Esophagus squamous epithelium (tissue), 5 donors: ENCODE measurements around the gene PRSS56. TPM values are rescaled to one million over a fixed set of nuclear protein-coding genes. Genes with fewer than 3 reads are reported as not detected.

ENCODE experiments used
- DNase-seq: peaks from one replicate; lab custom pipeline; 2025; lab: John Stamatoyannopoulos, UW
- H3K27ac ChIP-seq, 4 donors: fragments of 200-600 bp; sonication (generic); one replicate each; pipeline ENCODE4 v1.5.1; 2016 to 2019; ENCODE audit warnings: mild to moderate bottlenecking in 1 of 4
- H3K27me3 ChIP-seq, 4 donors: fragments of 200-600 bp; sonication (generic); 1 replicate in 3 of 4; 2 replicates in 1 of 4; pipeline versions ENCODE4 v1.5.1 to v1.6.0; 2017 to 2021; ENCODE audit warnings: antibody characterized with exemption in 1 of 4
- H3K36me3 ChIP-seq, 3 donors: fragments of 200-600 bp; sonication (generic); one replicate each; pipeline ENCODE4 v1.5.1; 2016 to 2019
- H3K4me1 ChIP-seq, 3 donors: fragments of 200-600 bp; sonication (generic); one replicate each; pipeline ENCODE4 v1.5.1; 2017 to 2019
- H3K4me3 ChIP-seq, 4 donors: fragments of 200-600 bp; sonication (generic); 1 replicate in 3 of 4; 2 replicates in 1 of 4; pipeline ENCODE4 v1.5.1; 2016 to 2019; ENCODE audit warnings: mild to moderate bottlenecking in 2 of 4, moderate library complexity in 1 of 4
- H3K9me3 ChIP-seq, 3 donors: fragments of 200-600 bp; sonication (generic); one replicate each; pipeline ENCODE4 v1.5.1; 2016 to 2019
- POLR2A ChIP-seq, 4 donors: fragments of 450-650 bp; IDR thresholded peaks; one replicate each; pipeline ENCODE4 v1.6.1; 2017; ENCODE audit warnings: antibody characterized with exemption in 4 of 4, mild to moderate bottlenecking in 4 of 4, moderate library complexity in 3 of 4
- WGBS, 2 donors: methylation state at CpG; one replicate each; pipeline ENCODE4 v1.1.5; 2018; 5-methylcytosine and 5-hydroxymethylcytosine counted together
- intact Hi-C: fragments of 100-400 bp; cut with DNase I; formaldehyde crosslinking; loops from one replicate; pipeline ENCODE4 v1.15.0; 2022
- total RNA-seq, 4 donors: library from RNA; depleted of rRNA; stranded (reverse); fragments of >200 nt; gene quantifications; one replicate each; pipeline ENCODE4 v1.1.0, GENCODE V29; 2016
- TF ChIP-seq, protein P1 (sequence below), 6 experiments: fragments of 450-650 bp in 4 of 6; fragments of 200-600 bp in 2 of 6; sonication (generic) in 2 of 6; IDR thresholded peaks; one replicate each; pipeline ENCODE4 v1.5.1; 2016 to 2019; ENCODE audit warnings: antibody characterized with exemption in 6 of 6, mild to moderate bottlenecking in 4 of 6, moderate library complexity in 4 of 6
- donor health status: DM: yes; HTN: yes; CAD: no.

PRSS56 gene
- total RNA-seq, 4 donors from 2014 or later, result not detected

DNA sequence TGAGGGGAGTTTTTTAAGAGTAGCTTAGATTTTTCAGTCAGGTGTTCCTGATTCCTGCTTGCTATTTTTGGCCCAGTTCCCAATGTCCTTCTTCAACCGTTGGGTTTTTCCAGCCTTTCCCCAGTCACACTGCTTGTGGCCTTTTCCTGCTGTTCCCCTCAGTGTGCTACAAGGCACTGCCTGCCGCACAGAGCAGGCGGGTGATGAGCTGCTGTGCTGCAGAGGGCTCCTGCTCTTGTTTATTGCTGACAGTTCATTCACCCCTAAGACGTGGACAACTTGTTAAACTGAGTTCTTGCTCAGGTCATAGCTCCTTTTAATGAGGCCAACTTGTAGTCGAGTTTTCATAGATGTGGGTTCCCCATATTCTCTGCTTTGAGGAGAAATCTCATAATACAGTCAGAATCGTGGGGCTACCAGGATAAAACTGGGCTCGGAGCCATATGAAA lies 50.9 kb downstream of the PRSS56 start:
- DNase-seq, result no peak
- H3K9me3 ChIP-seq, result no peaks in the 10 kb centered on the region
- 80 to 81% methylated on average over 7 of the region's 7 CpGs for WGBS, 2 donors
- intact Hi-C loops, result no loop called here
- no peak for TF ChIP-seq POLR2A (IDR thresholded peaks at IDR 0.05)
- TF ChIP-seq, protein P1, sequence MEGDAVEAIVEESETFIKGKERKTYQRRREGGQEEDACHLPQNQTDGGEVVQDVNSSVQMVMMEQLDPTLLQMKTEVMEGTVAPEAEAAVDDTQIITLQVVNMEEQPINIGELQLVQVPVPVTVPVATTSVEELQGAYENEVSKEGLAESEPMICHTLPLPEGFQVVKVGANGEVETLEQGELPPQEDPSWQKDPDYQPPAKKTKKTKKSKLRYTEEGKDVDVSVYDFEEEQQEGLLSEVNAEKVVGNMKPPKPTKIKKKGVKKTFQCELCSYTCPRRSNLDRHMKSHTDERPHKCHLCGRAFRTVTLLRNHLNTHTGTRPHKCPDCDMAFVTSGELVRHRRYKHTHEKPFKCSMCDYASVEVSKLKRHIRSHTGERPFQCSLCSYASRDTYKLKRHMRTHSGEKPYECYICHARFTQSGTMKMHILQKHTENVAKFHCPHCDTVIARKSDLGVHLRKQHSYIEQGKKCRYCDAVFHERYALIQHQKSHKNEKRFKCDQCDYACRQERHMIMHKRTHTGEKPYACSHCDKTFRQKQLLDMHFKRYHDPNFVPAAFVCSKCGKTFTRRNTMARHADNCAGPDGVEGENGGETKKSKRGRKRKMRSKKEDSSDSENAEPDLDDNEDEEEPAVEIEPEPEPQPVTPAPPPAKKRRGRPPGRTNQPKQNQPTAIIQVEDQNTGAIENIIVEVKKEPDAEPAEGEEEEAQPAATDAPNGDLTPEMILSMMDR (IDR thresholded peaks at IDR 0.05), result no peak
- H3K27me3 ChIP-seq, result no peaks in the 10 kb centered on the region
- H3K4me1 ChIP-seq, result peaks cover 0 to 18% (median 3%) of the 10 kb centered on the region in 3 donors
- H3K4me3 ChIP-seq, result no peak overlapping the region
- H3K27ac ChIP-seq, result no peak overlapping the region
- peaks cover 18 to 100% (median 33%) of the 10 kb centered on the region in 3 donors for H3K36me3 ChIP-seq

DNA sequence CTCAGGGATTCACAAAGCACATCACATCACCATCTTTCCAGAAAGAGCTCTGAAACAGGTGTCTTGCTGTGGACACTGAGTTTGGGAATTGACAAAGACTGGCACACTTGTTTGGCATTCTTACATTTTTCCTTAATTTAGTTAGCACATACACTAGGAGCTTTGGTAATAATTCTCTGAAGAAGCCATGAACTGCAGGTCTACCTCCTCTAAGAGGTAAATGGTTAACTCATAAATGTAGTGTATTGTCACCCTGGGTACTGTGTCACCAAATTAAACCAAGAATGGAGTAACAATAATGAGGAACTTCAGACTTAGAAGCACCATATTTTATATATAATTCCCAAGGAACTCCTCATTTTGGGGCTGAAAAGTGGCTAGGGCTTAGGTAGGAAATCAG lies 52.9 kb downstream of the PRSS56 start:
- DNase-seq, result no peak
- peaks cover 11 to 99% (median 23%) of the 10 kb centered on the region in 3 donors for H3K36me3 ChIP-seq

DNA sequence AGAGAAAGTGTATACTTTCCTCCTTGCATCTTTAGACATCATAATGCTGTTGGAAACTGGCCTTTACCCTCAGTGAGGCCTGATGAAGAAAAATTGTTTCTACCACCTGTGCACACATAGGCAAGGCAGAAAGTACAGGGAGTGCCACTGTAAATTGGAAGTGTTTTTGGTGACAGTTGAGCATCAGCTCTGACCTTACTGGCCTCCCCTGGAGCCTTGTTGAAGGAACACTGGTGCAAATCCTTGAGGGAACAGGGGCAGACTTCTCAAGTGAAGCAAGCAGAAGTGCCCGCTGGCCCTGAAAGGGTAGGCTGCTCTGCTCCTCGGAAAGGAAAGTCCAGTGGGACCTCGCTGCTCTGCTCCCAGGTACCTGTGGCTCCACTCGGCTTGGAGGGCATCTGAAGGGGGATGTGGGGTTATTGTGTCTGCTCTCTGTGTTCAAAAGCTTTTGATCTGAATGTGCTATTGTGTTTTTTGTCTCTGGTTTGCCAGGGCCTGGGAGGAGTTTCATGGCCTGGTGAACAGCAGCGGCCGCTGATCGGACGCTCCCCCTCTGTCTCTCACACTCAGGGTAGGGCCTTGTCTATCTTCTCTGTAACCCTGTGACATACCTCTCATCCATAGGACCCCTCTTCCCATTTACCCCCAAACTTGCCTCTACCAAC lies 53.7 kb downstream of the PRSS56 start:
- Histone ChIP-seq H3K9me3 (no peaks in the 10 kb centered on the region), H3K36me3 (peaks cover 4 to 99% (median 15%) of the 10 kb centered on the region in 3 donors), H3K27me3 (no peaks in the 10 kb centered on the region), H3K4me3 (no peak overlapping the region), H3K4me1 (no peaks in the 10 kb centered on the region), H3K27ac (no peak overlapping the region)
- DNase-seq, result no peak
- intact Hi-C loops, result no loop called here
- WGBS, 2 donors, result 86 to 93% methylated on average over 8 of the region's 8 CpGs
- TF ChIP-seq POLR2A (IDR thresholded peaks at IDR 0.05), result no peak
- TF ChIP-seq, protein P1 (IDR thresholded peaks at IDR 0.05), result no peak

More for the DNA sequence above, 52.9 kb downstream of the PRSS56 start:
- H3K9me3 ChIP-seq, result no peaks in the 10 kb centered on the region
- H3K4me1 ChIP-seq, result peaks cover 0 to 6% (median 3%) of the 10 kb centered on the region in 3 donors
- TF ChIP-seq, protein P1 (IDR thresholded peaks at IDR 0.05), result no peak
- TF ChIP-seq POLR2A (IDR thresholded peaks at IDR 0.05), result no peak
- no peaks in the 10 kb centered on the region for H3K27me3 ChIP-seq
- intact Hi-C loops, result no loop called here
- no peak overlapping the region for H3K4me3 ChIP-seq
- no peak overlapping the region for H3K27ac ChIP-seq

DNA sequence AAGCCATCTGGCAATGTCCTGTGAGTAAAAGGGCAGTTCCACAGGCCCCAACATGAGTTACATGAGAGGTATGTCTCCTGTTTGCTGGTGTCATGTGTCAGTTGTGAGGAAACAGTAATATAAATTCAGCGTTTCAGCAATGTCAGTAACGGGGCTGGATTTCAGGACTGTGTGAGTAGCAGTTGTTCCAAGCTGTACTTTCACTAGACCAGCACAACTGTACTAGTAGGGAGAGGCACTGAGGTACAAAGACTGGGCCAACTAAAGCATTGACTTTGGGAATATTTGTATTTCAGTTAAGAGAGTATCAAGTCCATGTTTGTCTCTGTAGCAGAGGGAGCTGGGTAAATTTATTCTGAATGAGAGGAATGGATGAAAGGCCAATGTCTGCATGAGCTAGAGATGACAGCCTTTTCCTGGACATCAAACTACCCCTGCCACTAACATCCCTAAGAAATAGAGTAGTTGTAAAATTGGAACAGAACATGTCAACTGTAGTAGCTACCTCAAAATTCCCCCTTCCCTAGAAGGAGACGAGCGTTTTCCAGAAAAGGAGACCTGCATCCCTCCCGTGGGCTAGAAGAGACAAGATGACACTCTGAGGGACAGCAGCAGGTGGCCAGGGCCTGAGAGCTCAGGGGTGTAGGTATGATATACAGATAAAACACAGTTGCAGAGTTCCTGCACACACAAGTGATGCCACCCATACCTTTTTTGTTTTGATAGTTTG lies 54.7 kb downstream of the PRSS56 start:
- no peak for DNase-seq
- H3K27me3 ChIP-seq, result no peaks in the 10 kb centered on the region
- TF ChIP-seq, protein P1 (IDR thresholded peaks at IDR 0.05), result no peak
- TF ChIP-seq POLR2A (IDR thresholded peaks at IDR 0.05), result no peak
- H3K4me3 ChIP-seq, result no peak overlapping the region
- peaks cover 0 to 98% (median 9%) of the 10 kb centered on the region in 3 donors for H3K36me3 ChIP-seq
- H3K9me3 ChIP-seq, result no peaks in the 10 kb centered on the region
- no peaks in the 10 kb centered on the region for H3K4me1 ChIP-seq
- no peak overlapping the region for H3K27ac ChIP-seq
- 88 to 91% methylated on average over 5 of the region's 5 CpGs for WGBS, 2 donors
- intact Hi-C loops, result no loop called here

Other genes starting within 250 kb of the PRSS56 start
- gene ALPP, start 141.6 kb upstream of the PRSS56 start, total RNA-seq, result not detected
- gene ALPG, start 113.5 kb upstream of the PRSS56 start, total RNA-seq, result not detected
- gene ALPI, start 64.2 kb upstream of the PRSS56 start, total RNA-seq, result not detected
- under 1 TPM in 1 of 4 donors, not detected in 3; 0.19 TPM for gene ECEL1, start 32.6 kb upstream of the PRSS56 start, total RNA-seq
- not detected for gene CHRND, start 5.8 kb downstream of the PRSS56 start, total RNA-seq
- not detected for gene CHRNG, start 19.3 kb downstream of the PRSS56 start, total RNA-seq
- 1 to 10 TPM; 1.2 to 7.1 (median 3.2) TPM for gene TIGD1, start 30.2 kb downstream of the PRSS56 start, total RNA-seq
- gene EIF4E2, start 30.3 kb downstream of the PRSS56 start, total RNA-seq, result 10 to 100 TPM; 34.7 to 81.3 (median 58.0) TPM
- 10 to 100 TPM in 1 of 4 donors, 1 to 10 TPM in 2, under 1 TPM in 1; 0.30 to 10.1 (median 2.3) TPM for gene EFHD1, start 113.2 kb downstream of the PRSS56 start, total RNA-seq
- 10 to 100 TPM; 48.7 to 79.0 (median 62.0) TPM for gene GIGYF2, start 176.9 kb downstream of the PRSS56 start, total RNA-seq